HG02870 (cell line): ENCODE data around the gene LRRC45.
A peak's percentile ranks its signal among the peaks of the same experiment; 100 is the strongest.
"Not testable (repeated sequence)": the region's sequence is repeated elsewhere in the genome, so short reads cannot be mapped to it uniquely, and the experiment has no call there.

ENCODE experiments used
- ATAC-seq: cut with Tn5 transposase; IDR thresholded peaks from one replicate; pipeline ENCODE4 v1.9.1; 2021; ENCODE audit warnings: mild to moderate bottlenecking, moderate library complexity; ENCODE audit not compliant: unreplicated experiment

LRRC45 gene

DNA sequence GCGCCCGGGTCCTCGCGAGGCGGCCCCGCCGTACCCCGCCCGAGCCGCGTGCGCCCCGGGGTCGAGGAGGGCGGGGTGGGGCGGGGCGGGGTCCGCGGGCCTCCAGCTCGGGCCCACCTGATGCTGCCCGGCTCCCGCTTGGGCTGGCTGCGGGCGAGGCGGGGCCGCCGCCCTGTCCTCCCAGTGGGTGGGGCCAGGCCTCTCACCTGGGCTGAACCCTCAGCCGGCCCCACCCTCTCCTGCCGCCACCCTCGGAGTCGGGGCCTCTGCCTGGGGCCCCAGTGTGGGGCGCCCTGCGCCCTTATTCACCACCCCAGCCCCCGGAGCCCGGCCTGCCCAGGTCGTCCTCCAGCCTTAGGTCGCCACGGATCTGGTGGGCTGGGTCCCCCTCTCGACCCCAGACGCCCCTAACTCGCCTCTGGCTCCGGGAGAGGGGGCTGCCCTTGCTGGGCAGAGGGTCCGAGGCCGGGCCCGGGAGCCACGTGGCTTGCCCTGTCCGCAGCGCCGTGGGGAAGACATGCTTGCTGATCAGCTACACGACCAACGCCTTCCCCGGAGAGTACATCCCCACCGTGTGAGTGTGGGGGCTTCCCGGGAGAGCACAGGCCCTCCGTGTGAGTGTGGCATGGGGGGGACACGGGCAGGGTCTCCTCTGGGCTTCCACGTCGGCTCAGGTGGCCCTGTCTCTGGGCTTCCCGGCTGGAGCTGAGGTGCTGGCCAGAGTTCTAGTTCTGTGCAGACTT lies 9.0 kb downstream of the LRRC45 start:
- ATAC-seq: no peak

DNA sequence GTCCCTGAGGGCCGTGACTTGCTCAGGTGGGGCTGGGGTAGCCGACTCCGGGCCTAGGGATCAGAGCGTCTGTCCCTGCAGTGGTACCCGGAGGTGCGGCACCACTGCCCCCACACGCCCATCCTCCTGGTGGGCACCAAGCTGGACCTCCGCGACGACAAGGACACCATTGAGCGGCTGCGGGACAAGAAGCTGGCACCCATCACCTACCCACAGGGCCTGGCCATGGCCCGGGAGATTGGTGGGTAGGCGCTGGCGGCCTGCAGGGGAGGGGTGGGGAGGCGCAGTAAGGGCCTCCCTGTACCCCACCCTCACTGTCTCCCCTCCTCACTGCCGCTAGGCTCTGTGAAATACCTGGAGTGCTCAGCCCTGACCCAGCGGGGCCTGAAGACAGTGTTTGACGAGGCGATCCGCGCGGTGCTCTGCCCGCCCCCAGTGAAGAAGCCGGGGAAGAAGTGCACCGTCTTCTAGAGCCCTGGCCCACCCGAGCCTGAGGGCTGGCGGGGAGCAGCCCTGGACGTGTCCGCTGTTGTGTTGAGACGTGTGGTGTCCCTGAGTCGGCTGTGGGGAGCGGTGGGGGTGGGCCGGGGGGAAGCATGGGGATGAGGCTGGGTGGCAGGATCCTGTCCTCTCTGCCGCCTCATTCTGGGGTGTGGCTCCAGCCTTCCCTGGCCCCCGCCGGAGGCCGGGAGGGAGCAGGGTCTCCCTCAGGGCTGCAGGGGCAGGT lies 10.4 kb downstream of the LRRC45 start:
- no peak for ATAC-seq

- ATAC-seq: no peak
Measured at GRCh38 chr17:82034371-82035011, 11.4 kb downstream of the LRRC45 start.

GRCh38 chr17:82035488-82035887 lies 12.4 kb downstream of the LRRC45 start:
- no peak for ATAC-seq

DNA sequence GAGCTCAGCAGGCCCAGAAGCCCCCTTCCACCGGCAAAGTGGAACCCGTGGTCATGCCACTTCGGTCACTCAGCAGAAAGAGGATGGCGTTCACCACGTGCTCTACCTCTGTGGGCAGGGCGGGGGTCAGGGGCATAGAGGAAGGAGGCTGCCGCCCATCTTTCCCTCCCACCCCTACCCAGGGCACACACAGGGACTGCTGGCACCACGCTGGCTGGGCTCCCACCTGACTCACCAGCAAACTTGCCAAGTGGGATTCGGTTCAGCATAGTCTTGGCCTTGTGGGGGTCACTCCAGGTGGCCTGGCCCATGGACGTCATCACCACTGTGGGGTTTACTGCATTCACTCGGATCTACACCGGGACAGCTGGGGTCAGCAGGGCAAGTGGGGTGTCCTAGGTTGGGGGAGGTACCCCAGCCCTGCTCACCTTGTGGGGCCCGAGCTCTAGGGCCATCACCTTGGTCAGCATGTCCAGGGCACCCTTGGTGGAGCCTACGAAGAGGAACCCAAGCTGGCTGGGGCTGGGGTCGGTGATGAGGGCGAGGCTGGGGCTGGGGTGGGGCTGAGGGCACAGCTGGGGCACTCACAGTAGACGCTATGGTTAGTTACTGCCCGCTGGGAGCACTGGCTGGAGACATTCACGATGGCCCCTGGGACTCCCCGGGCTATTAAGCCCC lies 13.0 kb downstream of the LRRC45 start:
- no peak for ATAC-seq

DNA sequence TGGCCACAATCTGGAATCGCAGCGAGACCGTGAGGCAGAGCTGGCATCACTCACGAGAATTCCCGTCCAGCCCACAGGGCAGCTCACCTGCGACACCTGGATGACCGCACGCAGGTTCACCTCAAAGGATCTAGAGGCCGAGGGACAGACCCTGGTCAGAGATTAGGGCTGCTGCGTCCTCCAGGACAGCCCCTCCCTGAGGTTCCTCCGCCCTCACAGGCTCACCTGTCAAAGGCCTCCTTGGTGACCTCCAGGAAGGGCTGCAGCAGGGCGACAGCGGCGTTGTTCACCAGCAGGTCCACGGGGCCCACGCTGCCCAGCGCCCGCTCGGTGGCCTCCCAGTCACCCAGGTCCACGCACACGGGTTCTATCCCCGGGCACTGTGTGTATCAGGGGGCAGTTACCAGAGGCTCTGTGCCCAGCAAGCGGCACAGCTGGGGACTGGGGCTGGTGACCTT lies 13.6 kb downstream of the LRRC45 start:
- ATAC-seq: no peak

DNA sequence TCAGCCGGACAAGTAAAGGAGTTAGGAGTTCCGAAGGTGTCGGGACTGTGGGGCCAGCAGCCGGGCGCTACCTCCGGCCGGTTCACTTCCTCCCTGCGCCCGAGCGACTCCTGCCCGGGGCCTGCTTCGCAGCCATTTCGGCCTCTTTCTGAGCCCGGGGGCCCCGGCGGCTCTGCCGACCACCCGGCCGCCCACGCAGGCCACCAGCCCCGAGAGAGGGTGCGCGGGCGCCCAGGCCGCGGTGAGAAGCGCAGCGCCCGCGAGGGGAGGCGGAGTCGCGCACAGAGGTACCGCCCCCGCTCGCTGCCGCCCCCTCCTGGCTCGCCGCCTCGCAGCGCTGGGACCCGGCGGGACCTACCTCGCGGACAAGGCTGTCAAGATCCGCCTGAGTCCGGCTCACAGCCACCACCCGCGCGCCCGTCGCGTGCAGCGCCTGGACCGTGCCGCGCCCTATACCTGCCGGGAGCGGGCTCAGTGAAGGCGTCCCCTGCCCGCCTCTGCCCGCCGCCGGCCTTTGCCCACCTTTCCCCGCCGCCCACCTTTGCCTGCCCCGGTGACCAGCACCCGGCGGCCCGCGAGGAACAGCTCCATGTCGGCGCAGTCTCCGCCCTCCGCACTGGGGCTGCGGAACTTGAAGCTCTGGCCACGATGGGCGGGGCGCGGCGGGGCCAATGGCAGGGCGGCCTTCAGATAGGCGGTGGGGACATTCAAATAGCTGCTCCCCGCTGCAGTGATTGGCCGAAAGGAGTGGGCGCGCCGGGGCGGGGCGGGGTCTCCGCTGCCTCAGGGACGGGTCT lies 14.2 kb downstream of the LRRC45 start, which contains the start of gene DCXR:
Gene DCXR, minus strand, starts transcription at position 606 of the 797 bp plus-strand sequence. Its CDS starts 15 bp downstream, at position 591.
- peak; percentile 90 for ATAC-seq

DNA sequence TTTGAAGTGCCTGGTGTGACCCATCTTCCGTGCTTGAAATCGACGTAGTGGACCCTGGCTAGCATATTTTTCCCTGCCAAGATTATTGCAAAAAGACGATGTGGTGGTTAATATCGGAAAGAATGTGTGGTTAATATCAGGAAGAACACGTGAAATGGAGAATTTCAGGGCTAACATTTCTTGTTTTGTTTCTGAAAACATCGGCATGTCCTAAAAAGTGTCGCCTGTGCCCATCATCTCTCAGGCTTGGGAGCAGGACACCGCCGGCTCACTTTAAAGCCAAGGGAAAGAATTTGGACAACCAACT lies 14.7 kb downstream of the LRRC45 start:
- ATAC-seq: no peak

- ATAC-seq: not testable (repeated sequence)
Measured at GRCh38 chr17:82038796-82039409, 15.8 kb downstream of the LRRC45 start.

DNA sequence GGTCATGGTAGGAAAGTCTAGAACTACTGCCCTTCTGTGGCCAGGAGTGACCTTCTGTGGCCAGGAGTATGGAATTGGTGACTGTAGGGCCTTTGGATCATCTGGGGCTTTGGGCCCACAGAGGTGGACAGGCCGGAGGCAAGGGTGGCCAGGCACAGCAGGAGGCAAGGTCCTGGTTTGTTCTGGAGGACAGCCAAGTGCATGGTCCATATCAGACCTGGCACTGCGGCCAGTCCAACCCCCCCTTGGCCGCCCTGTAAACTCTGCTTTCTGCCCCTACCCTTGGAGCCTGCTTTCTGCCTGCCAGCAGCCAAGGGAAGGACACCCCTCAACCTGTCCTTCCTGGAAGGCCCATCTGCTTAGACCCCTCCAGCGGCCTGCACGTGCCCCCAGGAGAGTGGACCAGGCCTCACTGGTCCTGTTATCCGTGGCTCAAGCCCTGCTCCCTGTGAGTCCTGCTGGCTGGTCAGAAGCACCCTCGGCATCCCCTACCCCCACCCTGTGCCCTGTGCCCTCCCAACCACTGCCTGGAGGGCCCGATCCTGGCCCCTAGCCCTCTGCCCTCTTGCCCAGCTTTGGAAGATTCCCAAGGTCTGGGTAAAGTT lies 16.7 kb downstream of the LRRC45 start:
- no peak for ATAC-seq

DNA sequence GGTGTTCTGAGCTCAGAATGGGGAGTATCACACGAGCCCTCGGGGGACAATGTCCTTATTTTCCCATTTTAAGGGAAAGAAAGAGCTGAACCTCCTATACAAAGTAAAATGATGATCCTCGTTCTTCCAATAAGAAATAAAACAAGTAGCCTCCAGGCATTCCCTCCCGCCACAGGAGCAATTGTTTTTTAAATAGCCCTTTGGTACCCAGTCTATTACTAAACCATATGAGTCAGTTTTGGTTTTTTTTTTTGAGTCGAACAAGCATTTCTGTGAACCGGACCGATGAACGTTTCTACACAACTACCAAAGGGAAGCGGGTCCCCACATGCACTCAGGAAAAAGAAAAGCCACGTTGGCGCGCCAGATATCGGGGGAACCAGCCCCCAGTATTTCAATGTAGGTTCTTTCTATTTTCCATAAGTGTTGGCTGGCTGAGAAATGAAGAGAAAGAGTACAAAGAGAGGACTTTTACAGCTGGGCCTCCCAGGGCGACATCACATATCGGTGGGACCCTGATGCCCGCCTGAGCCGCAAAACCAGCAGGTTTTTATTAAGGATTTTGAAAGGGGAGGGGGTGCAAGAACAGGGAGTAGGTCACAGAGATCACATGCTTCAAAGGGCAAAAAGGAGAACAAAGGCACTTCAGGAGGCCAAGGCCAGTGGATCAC lies 18.2 kb downstream of the LRRC45 start:
- ATAC-seq: no peak

GRCh38 chr17:82042649-82043048 lies 19.5 kb downstream of the LRRC45 start:
- ATAC-seq: no peak

DNA sequence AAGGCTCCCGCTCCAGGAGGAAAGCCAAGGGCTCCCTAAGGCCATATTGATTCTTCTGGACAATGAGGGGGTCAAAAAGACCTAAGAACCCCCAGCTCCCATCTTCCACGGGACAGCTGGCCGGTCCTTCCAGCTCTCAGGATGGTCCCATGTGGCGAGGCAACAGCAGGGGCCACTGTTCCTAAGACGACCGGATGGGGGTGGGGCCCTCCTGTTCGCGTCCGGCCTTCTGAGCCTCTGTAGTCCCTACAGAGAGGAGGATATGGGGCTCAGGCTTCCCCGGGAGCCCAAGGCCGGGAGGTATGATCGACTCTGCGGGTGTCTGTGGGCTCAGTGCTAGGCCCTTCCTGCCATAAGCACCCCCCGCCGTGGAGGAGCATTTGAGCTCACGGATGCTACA lies 20.4 kb downstream of the LRRC45 start:
- no peak for ATAC-seq

GRCh38 chr17:82045936-82046484 lies 22.9 kb downstream of the LRRC45 start:
- no peak for ATAC-seq

DNA sequence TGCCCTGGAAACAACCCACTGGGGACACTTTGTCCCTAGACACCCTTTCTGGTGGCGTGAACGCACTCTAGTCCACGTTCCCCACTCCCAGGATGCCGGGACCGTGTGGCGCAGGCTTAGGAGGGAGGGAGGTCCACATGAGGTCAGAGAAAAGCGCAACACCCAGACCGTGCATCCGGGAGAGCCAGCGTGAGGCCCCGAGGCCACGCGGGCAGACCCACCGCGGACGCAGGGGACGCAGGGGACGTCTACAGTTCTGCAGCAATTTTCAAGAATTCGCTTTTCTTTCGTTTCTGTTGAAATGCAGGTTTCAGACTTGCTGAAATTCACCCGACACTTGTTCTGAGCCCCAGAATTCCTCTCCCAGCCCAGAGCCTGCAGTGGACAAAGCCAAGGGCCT lies 23.8 kb downstream of the LRRC45 start:
- no peak for ATAC-seq

GRCh38 chr17:82047379-82047778 lies 24.3 kb downstream of the LRRC45 start:
- no peak for ATAC-seq

GRCh38 chr17:82047914-82048570 lies 24.9 kb downstream of the LRRC45 start:
- no peak for ATAC-seq

- no peak for ATAC-seq
Measured at GRCh38 chr17:82048571-82048971, 25.5 kb downstream of the LRRC45 start.
